Non-pigmented ciliary epithelial cell (primary cell): ENCODE measurements around the gene ZBTB8OS.
A peak's percentile ranks its signal among the peaks of the same experiment; 100 is the strongest.
"Not testable (repeated sequence)": the region's sequence is repeated elsewhere in the genome, so short reads cannot be mapped to it uniquely, and the experiment has no call there.

ENCODE experiments used
- DNase-seq: peaks from one replicate; pipeline ENCODE4 v3.0.0-alpha.2; 2010; ENCODE audit warnings: low read depth

Gene ZBTB8OS

GRCh38 chr1:32650752-32651460, 556 bp upstream of the ZBTB8OS start, which contains the start of gene RBBP4:
Gene RBBP4, plus strand, starts transcription at chr1:32651208. Its CDS starts 99 bp downstream, at chr1:32651307.
- peak; percentile 76 for DNase-seq

- no peak for DNase-seq
These were observed 2.8 kb downstream of the ZBTB8OS start for GRCh38 chr1:32647308-32648134.

GRCh38 chr1:32644426-32644825, 5.9 kb downstream of the ZBTB8OS start:
- no peak for DNase-seq

GRCh38 chr1:32642292-32642827, 8.0 kb downstream of the ZBTB8OS start:
- not testable (repeated sequence) for DNase-seq

- DNase-seq, result no peak
These were observed 10.8 kb downstream of the ZBTB8OS start for GRCh38 chr1:32639489-32640075.

GRCh38 chr1:32636914-32637645, 13.3 kb downstream of the ZBTB8OS start:
- DNase-seq, result no peak

- no peak for DNase-seq
These were observed 14.7 kb downstream of the ZBTB8OS start for GRCh38 chr1:32635508-32636277.

- DNase-seq, result no peak
These were observed 17.5 kb downstream of the ZBTB8OS start for GRCh38 chr1:32632829-32633228.

- DNase-seq, result not testable (repeated sequence)
These were observed 20.2 kb downstream of the ZBTB8OS start for GRCh38 chr1:32630173-32630572.

- no peak for DNase-seq
These were observed 22.7 kb downstream of the ZBTB8OS start for GRCh38 chr1:32627596-32628162.

GRCh38 chr1:32626176-32626575, 24.2 kb downstream of the ZBTB8OS start:
- no peak for DNase-seq

- no peak for DNase-seq
These were observed 26.6 kb downstream of the ZBTB8OS start for GRCh38 chr1:32623775-32624174.

- no peak for DNase-seq
These were observed 27.3 kb downstream of the ZBTB8OS start for GRCh38 chr1:32622806-32623681.

- no peak for DNase-seq
These were observed 28.1 kb downstream of the ZBTB8OS start for GRCh38 chr1:32622205-32622604.

- DNase-seq, result no peak
These were observed 30.5 kb downstream of the ZBTB8OS start for GRCh38 chr1:32619701-32620485.

- no peak for DNase-seq
These were observed 31.6 kb downstream of the ZBTB8OS start for GRCh38 chr1:32618673-32619221.

- no peak for DNase-seq
These were observed 36.9 kb downstream of the ZBTB8OS start for GRCh38 chr1:32613472-32613871.

- DNase-seq, result peak; percentile 31
These were observed 38.0 kb downstream of the ZBTB8OS start for GRCh38 chr1:32612189-32612881.
